Neural cell (in vitro differentiated cells): ENCODE results near the gene RASIP1.
"Not testable (repeated sequence)": the region's sequence is repeated elsewhere in the genome, so short reads cannot be mapped to it uniquely, and the experiment has no call there.

Source experiments
- EP300 ChIP-seq: fragments of 450-650 bp; conservative IDR thresholded peaks from 2 replicates; pipeline ENCODE4 v1.6.1; 2014; ENCODE audit warnings: antibody characterized with exemption, mild to moderate bottlenecking, moderate library complexity; ENCODE audit not compliant: poor library complexity, severe bottlenecking
- EZH2 ChIP-seq: fragments of 200-600, 300-800 bp; shearing (Covaris generic), sonication (generic); IDR thresholded peaks from 2 replicates; pipeline ENCODE4 v1.6.1; 2014; ENCODE audit warnings: antibody characterized with exemption, low read length, borderline replicate concordance, mild to moderate bottlenecking; ENCODE audit not compliant: insufficient read depth, poor library complexity, severe bottlenecking
- MXI1 ChIP-seq: fragments of 450-650 bp; conservative IDR thresholded peaks from 2 replicates; pipeline ENCODE4 v1.6.1; 2014; ENCODE audit warnings: antibody characterized with exemption, mild to moderate bottlenecking; ENCODE audit not compliant: poor library complexity, severe bottlenecking
- POLR2AphosphoS5 ChIP-seq: IDR thresholded peaks from 2 replicates; pipeline ENCODE4 v1.6.1; 2012
- RAD21 ChIP-seq: fragments of 450-650 bp; conservative IDR thresholded peaks from 2 replicates; pipeline ENCODE4 v1.6.1; 2014; ENCODE audit warnings: antibody characterized with exemption, mild to moderate bottlenecking, moderate library complexity
- SMC3 ChIP-seq: fragments of 450-650 bp; conservative IDR thresholded peaks from 2 replicates; pipeline ENCODE4 v1.6.1; 2014; ENCODE audit warnings: antibody characterized with exemption, mild to moderate bottlenecking, moderate library complexity; ENCODE audit not compliant: poor library complexity
- TF ChIP-seq, protein P1 (sequence below): fragments of 450-650 bp; IDR thresholded peaks from 2 replicates; pipeline ENCODE4 v1.5.1; 2014; ENCODE audit warnings: antibody characterized with exemption, mild to moderate bottlenecking, moderate library complexity; ENCODE audit not compliant: poor library complexity, severe bottlenecking
- TF ChIP-seq, protein P2 (sequence below): IDR thresholded peaks from 2 replicates; pipeline ENCODE4 v1.6.1; 2012; ENCODE audit warnings: borderline replicate concordance

DNA sequence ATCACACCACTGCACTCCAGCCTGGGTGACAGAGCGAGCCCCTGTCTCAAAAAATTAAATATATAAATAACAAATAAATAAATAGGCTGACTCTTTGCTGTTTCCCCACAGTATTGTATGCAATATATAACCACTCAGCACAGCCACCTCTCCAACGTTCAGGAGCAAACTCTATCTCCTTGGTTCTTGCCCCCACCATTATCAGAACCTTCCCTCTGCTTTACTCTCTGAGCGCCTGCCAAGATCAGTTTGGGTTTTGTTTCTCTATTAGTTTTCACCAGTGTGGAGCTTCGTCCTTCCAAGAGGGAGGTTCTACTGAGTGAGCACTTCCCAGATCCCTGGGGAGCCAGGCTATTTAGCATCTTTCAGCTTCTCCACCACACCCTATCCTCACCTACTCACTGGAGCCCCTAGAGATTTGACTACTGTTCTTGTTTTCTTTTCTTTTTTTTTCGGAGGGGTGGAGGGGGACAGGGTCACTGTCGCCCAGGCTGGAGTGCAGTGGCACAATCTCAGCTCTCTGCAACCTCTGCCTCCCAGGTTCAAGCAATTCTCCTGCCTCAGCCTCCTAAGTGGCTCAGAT, 27.9 kb upstream of the RASIP1 start:
- not testable (repeated sequence) for TF ChIP-seq EP300, POLR2AphosphoS5, EZH2, RAD21, MXI1, SMC3
- TF ChIP-seq, protein P1, sequence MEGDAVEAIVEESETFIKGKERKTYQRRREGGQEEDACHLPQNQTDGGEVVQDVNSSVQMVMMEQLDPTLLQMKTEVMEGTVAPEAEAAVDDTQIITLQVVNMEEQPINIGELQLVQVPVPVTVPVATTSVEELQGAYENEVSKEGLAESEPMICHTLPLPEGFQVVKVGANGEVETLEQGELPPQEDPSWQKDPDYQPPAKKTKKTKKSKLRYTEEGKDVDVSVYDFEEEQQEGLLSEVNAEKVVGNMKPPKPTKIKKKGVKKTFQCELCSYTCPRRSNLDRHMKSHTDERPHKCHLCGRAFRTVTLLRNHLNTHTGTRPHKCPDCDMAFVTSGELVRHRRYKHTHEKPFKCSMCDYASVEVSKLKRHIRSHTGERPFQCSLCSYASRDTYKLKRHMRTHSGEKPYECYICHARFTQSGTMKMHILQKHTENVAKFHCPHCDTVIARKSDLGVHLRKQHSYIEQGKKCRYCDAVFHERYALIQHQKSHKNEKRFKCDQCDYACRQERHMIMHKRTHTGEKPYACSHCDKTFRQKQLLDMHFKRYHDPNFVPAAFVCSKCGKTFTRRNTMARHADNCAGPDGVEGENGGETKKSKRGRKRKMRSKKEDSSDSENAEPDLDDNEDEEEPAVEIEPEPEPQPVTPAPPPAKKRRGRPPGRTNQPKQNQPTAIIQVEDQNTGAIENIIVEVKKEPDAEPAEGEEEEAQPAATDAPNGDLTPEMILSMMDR, result not testable (repeated sequence)
- TF ChIP-seq, protein P2, sequence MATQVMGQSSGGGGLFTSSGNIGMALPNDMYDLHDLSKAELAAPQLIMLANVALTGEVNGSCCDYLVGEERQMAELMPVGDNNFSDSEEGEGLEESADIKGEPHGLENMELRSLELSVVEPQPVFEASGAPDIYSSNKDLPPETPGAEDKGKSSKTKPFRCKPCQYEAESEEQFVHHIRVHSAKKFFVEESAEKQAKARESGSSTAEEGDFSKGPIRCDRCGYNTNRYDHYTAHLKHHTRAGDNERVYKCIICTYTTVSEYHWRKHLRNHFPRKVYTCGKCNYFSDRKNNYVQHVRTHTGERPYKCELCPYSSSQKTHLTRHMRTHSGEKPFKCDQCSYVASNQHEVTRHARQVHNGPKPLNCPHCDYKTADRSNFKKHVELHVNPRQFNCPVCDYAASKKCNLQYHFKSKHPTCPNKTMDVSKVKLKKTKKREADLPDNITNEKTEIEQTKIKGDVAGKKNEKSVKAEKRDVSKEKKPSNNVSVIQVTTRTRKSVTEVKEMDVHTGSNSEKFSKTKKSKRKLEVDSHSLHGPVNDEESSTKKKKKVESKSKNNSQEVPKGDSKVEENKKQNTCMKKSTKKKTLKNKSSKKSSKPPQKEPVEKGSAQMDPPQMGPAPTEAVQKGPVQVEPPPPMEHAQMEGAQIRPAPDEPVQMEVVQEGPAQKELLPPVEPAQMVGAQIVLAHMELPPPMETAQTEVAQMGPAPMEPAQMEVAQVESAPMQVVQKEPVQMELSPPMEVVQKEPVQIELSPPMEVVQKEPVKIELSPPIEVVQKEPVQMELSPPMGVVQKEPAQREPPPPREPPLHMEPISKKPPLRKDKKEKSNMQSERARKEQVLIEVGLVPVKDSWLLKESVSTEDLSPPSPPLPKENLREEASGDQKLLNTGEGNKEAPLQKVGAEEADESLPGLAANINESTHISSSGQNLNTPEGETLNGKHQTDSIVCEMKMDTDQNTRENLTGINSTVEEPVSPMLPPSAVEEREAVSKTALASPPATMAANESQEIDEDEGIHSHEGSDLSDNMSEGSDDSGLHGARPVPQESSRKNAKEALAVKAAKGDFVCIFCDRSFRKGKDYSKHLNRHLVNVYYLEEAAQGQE, result not testable (repeated sequence)
